HG03139 (cell line): Measurements from ENCODE around the gene PBX1.
"Not testable (repeated sequence)": the region's sequence is repeated elsewhere in the genome, so short reads cannot be mapped to it uniquely, and the experiment has no call there.

ENCODE experiments used
- ATAC-seq: cut with Tn5 transposase; IDR thresholded peaks from one replicate; pipeline ENCODE4 v1.9.1; 2021; ENCODE audit not compliant: unreplicated experiment

The PBX1 gene

GRCh38 chr1:164558461-164559341 is at the start of gene PBX1:
TSS of gene PBX1 (plus strand) at chr1:164559184.
- ATAC-seq = peak; percentile 100

- no peak for ATAC-seq
Observed at GRCh38 chr1:164510435-164510834, 48.5 kb upstream of the PBX1 start.

- ATAC-seq = no peak
Observed at GRCh38 chr1:164511001-164511705, 47.8 kb upstream of the PBX1 start.

DNA sequence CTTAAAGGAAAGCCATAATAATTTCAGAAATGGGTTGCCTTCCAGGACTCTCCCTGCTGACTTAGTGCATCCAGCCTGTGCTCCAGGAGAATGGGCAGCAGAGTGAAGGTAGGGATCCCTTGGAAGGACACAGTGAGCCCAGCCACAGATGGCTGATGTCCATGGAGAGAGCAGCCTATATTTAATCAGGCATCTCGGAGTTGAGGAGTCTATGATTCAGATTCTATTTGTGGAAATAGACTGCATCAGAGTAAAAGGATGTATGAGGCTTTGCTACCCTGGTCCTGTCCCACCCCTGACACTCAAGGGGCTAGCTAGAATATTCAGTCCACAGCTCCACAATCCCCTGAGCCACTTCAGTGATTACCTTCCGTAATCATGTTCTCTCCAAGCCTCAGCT is 43.8 kb upstream of the PBX1 start:
- ATAC-seq = no peak

DNA sequence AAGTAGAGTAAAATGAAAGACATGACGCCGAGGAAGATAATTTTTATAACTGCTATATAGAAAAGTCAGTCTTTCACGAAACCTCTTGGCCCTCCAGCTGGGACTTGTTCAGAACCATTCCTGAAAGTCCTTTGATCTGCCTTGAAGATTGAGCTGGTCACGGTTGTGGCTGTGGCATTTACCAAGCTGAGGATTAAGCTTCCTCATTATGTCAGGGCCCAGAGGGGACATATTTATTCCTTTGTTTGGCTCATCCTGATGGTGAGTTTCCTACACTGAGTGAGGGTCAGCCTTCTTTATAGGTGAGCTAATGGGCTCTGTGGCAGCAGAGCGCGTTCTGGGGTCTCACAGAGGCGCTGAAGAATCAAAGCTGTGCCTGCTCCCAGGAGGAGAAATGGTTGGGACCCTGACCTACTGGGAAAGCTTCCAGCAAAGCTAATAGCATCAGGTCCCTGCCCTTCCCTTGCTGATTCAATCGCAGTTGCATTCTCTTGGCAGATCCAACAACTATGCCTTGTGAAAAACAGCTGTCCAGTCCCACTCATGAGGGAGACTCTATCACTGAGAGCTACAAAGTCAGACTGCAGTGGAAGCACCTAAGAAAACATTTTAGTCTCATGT is 43.2 kb upstream of the PBX1 start:
- ATAC-seq = no peak

GRCh38 chr1:164516591-164516990 is 42.4 kb upstream of the PBX1 start:
- ATAC-seq = no peak

- no peak for ATAC-seq
Observed at GRCh38 chr1:164518692-164519332, 40.2 kb upstream of the PBX1 start.

DNA sequence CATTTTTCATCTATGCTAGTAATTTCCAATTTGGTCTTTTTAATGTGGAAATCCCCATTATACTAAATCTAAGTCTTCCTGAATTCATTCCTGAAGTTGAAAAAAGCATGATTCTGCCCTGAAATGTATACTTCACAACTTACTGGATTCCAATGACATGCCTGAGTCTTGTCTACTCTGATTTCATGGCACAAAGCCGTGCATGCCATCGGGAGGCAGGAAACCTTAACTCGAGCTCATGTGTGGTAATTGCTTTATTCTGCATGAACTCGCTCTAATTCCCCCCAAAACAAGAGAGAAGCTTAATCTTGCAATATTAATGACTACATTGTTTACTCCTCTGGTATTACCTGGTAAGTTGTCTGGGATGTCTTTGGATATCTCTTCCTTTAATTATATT is 39.6 kb upstream of the PBX1 start:
- ATAC-seq = no peak

- ATAC-seq = no peak
Observed at GRCh38 chr1:164524810-164525209, 34.2 kb upstream of the PBX1 start.

DNA sequence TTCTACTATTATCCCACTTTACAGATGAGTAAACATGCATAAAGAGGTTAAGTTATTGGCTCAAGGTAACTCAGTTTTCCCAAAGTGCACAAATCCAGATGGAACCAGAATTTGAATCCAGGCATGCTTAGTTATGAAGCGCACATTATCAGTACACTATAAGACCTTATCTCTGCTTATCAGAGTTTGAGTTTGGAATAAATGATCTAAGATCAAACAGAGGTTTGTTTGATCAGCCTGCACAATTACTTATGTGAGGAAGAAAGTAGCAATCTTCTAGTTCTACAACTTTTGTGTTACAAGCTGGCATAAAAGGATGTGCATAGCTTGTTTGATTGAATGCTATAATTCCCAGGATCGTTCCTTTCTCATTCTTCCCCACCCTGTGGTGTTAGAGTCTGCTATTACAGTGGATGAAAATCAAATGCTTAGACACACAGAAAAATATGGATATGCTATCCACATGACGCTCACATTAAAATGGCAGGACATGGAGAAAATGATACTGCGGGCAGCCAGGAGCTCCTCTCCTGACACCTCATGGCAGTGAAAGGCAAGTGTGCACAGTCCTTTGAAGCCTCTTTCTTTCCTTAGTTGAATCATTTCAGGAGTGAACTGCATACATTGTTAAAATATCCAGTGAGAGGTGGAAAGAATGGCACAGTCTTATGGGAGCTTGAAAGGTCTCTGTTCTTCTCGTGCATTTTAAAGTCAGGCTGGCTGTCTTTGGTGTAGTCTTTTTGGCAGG is 23.9 kb upstream of the PBX1 start:
- no peak for ATAC-seq

GRCh38 chr1:164552463-164552988 is 6.5 kb upstream of the PBX1 start:
- ATAC-seq = not testable (repeated sequence)

- no peak for ATAC-seq
Observed at GRCh38 chr1:164557270-164557669, 1.7 kb upstream of the PBX1 start.

DNA sequence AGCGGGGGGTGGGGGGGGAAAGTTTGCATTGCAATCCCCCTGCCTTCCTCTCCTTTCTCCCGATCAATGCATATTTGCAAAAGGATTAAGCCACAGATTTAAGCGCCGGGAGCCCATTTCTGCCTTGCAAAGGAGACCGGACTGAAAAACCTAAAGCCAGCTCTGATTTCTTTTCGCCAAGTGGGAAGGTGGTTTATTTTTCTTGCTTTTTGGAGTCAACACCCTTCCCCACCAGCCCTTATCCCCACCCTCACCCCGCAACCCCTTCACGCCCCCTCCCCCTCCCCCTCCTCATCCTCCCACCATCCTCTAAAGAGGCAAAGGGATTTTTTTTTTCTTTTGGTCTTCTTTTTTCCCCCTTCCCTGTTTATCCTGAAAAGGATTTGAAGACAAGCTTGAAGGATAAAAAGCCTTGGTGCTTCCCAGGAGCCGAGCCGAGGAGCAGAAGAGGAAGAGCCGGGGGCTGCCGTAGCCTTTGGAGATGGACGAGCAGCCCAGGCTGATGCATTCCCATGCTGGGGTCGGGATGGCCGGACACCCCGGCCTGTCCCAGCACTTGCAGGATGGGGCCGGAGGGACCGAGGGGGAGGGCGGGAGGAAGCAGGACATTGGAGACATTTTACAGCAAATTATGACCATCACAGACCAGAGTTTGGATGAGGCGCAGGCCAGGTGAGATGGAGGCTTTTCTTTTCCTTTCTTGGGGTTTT is 513 bp downstream of the PBX1 start:
- ATAC-seq = no peak

GRCh38 chr1:164560121-164560541 is 1.1 kb downstream of the PBX1 start:
- no peak for ATAC-seq

- no peak for ATAC-seq
Observed at GRCh38 chr1:164560556-164560955, 1.6 kb downstream of the PBX1 start.

GRCh38 chr1:164561007-164561406 is 2.0 kb downstream of the PBX1 start:
- no peak for ATAC-seq

DNA sequence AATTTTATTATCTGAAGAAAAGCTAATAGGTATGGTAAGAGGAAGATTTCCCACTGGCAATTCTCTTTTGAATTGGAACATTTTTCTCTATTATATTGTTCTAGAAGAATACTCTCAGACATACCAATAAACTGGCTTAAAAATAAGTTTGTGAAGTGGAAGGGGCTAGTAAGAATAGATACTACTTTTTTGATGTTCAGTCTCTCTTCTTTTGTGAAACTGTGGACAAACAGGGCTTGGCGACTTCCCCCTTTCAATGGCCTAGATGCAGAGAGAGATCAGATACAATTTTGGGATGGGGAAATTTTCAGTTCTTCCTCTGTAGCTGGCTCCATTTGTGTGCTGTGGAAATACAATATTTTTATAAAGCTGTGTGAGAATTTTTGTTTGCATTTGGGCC is 2.5 kb downstream of the PBX1 start:
- no peak for ATAC-seq

DNA sequence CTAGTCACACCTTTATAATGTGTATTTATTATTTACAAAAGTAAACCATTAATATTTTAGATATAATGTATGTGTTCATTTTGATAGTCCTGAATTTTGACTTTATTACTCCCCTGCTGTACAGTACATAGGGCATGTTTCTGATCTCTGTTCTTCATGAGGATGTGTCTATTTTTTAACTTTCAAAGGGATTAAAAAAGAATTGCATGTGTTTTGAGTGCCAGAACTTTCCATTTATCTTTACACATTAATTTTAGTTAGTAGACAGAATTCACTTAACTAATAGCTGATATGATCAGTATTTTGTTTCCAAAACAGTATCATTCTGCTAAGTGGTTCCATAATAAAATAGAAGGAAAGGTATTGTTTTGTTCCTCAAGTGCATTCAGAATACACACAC is 3.1 kb downstream of the PBX1 start:
- no peak for ATAC-seq

- ATAC-seq = no peak
Observed at GRCh38 chr1:164562511-164562910, 3.5 kb downstream of the PBX1 start.
